Measurements from ENCODE around the gene HBP1.

DNA sequence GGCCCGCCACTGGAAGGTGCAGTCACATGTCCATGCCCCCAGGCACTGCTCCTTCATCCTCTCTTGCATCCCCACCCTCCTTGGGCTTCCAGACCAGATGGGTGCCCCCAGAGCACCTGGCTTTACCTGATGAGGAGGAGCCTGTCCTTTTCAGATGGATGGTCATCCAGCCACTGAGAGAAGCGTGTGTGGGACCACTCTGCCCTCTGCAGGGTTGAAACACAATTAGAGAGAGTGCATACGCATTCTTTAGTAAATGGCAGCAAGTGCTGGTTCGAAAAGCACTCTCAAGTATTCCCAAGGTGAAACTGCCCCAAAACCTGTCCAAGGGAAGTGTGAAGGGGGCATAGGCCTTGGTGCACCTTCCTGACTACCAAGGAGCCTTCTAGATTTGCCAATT, 41.6 kb downstream of the HBP1 start:
- TF ChIP-seq, protein P1, sequence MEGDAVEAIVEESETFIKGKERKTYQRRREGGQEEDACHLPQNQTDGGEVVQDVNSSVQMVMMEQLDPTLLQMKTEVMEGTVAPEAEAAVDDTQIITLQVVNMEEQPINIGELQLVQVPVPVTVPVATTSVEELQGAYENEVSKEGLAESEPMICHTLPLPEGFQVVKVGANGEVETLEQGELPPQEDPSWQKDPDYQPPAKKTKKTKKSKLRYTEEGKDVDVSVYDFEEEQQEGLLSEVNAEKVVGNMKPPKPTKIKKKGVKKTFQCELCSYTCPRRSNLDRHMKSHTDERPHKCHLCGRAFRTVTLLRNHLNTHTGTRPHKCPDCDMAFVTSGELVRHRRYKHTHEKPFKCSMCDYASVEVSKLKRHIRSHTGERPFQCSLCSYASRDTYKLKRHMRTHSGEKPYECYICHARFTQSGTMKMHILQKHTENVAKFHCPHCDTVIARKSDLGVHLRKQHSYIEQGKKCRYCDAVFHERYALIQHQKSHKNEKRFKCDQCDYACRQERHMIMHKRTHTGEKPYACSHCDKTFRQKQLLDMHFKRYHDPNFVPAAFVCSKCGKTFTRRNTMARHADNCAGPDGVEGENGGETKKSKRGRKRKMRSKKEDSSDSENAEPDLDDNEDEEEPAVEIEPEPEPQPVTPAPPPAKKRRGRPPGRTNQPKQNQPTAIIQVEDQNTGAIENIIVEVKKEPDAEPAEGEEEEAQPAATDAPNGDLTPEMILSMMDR (IDR thresholded peaks at IDR 0.05), result no peak
- no peak for TF ChIP-seq POLR2A (IDR thresholded peaks at IDR 0.05)

All from heart left ventricle (tissue), 13 donors.